ENCODE results near the gene OR4Q3.
"Not testable (repeated sequence)": the region's sequence is repeated elsewhere in the genome, so short reads cannot be mapped to it uniquely, and the experiment has no call there.

The OR4Q3 gene

DNA sequence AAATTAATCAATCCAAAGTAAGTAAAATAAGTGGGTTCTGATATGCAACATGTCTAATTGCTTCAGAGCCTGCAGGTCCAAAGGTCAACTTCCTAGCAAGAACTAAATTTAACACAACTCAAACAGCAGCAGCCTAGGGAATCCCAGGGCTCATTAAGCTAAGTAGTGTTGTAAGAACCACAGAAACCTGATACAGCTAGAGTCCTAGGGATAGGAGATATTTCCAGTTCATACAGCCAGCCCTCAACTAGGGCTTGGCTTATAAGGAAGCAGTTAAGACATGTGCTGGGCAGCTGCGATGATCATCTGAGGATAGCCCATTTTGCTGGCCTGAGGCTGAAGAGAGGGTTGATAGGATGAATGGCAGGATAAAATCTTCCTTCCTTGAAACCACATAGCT lies at the start of gene OR4Q3:
Gene OR4Q3, plus strand, starts transcription at position 316 of the 400 bp plus-strand sequence.
- no peak for DNase-seq

- DNase-seq, result no peak
Measured at GRCh38 chr14:19729359-19729758, 14.0 kb upstream of the OR4Q3 start.

DNA sequence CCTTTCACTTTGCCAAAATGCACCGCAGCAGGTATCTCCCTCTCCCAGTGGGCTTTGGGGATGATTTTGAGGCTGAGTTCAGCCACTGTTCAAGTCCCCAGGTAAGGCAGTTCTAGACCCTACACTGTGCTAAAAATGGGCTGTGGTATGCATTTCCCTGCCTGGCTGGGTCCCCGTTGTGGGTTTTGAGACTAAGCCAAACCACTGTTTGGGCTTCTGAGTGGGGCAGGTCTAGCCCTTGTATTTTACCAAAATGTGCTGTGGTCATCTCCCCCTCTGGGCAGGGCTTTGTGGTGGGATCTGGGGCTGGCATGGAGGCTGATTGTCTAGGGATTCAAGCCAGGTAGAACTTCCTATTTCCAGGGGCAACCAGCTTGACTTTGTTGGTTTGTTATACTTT lies 13.6 kb upstream of the OR4Q3 start:
- no peak for DNase-seq

DNA sequence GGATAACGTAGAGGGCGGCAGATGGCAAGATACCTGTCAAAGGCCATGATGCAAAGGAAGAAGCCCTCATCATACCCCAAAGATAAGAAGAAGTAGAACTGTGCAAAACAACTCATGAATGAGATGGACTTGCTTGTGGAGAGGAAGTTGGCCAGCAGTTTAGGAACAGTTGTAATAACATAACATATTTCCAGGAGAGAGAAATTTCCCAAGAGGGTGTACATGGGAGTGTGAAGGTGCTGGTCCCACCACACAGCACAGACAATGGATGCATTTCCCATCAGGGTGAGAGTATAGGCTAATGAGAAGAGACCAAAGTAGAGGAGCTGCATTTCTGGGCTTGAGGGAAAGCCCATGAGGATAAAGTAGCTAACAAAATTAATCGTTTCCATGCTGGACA lies 9.5 kb upstream of the OR4Q3 start:
- DNase-seq, result not testable (repeated sequence)

DNA sequence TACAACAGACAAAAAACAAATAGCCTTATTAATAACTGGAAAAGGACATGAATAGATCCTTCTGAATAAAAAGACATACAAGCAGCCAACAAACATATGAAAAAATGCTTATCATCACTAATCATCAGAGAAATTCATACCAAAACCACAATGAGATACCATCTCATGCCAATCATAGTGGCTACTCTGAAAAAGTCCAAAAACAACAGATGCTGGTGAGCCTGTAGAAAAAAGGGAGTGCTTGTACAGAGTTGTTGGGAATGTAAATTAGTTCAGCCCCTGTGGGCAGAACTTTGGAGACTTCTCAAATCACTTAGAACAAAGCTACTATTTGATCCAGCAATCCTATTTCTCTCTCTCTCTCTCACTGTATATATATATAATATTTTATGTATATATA lies 8.9 kb downstream of the OR4Q3 start:
- DNase-seq, result not testable (repeated sequence)

GRCh38 chr14:19754172-19754571 lies 10.8 kb downstream of the OR4Q3 start:
- DNase-seq, result no peak

- not testable (repeated sequence) for DNase-seq
Measured at GRCh38 chr14:19771491-19771890, 28.1 kb downstream of the OR4Q3 start.

- DNase-seq, result no peak
Measured at GRCh38 chr14:19771895-19772430, 28.6 kb downstream of the OR4Q3 start.

- not testable (repeated sequence) for DNase-seq
Measured at GRCh38 chr14:19772454-19772853, 29.1 kb downstream of the OR4Q3 start.

GRCh38 chr14:19773204-19773603 lies 29.8 kb downstream of the OR4Q3 start, which contains the start of gene OR4M1:
Gene OR4M1, plus strand, starts transcription at chr14:19773504. Its CDS starts 6,819 bp downstream, at chr14:19780323.
- not testable (repeated sequence) for DNase-seq

DNA sequence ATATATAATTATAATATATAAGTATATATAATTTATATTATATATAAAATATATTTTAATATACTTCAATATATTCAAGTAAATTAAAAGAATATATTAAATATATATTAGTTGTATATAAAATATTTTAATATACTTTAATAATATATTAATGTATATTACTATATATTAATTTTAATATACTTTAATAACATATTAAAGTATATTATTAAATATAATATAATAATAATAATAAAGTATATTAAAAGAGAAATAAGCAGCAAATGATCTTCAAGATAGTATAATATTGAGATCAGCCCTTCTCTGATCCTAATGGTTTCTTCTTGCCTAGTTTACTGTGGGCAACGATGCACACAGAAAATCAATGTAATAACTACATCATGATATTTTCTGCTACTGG lies 32.2 kb downstream of the OR4Q3 start:
- no peak for DNase-seq

DNA sequence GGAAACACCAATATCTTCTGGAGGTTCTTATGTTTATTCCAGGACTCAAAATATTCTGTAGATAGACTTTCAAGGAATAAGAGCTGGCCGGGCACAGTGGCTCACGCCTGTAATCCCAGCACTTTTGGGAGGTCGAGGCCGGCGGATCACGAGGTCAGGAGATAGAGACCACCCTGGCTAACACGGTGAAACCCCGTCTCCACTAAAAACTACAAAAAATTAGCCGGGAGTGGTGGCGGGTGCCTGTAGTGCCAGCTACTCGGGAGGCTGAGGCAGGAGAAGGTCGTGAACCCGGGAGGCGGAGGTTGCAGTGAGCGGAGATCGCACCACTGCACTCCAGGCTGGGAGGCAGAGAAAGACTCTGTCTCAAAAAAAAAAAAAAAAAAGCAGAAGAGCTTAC lies 42.5 kb downstream of the OR4Q3 start:
- not testable (repeated sequence) for DNase-seq

DNA sequence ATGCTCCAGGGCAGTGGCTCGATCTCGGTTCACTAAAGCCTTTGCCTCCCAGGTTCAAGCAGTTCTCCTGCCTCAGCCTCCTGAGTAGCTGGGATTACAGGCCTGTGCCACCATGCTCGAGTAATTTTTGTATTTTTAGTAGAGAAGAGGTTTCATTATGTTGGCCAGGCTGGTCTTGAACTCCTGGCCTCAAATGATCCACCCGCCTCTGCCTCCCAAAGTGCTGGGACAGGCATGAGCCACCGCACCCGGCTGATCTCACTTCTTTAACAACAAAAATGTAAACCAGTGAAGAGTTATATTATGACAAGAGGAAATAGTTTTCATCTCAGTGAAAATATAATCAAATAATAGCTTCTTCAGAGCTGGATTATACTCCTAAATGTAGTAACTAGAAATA lies 43.9 kb downstream of the OR4Q3 start:
- not testable (repeated sequence) for DNase-seq

- not testable (repeated sequence) for DNase-seq
Measured at GRCh38 chr14:19788150-19788549, 44.8 kb downstream of the OR4Q3 start.

DNA sequence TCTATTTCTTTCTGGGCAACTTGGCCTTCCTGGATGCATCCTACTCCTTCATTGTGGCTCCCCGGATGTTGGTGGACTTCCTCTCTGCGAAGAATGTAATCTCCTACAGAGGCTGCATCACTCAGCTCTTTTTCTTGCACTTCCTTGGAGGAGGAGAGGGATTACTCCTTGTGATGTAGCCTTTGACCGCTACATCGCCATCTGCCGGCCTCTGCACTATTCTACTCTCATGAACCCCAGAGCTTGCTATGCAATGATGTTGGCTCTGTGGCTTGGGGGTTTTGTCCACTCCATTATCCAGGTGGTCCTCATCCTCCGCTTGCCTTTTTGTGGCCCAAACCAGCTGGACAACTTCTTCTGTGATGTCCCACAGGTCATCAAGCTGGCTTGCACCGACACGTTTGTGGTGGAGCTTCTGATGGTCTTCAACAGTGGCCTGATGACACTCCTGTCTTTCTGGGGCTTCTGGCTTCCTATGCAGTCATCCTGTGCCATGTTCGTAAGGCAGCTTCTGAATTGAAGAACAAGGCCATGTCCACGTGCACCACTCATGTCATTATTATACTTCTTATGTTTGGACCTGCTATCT lies 53.2 kb downstream of the OR4Q3 start:
- DNase-seq, result not testable (repeated sequence)
